AG09319 (cell line): ENCODE data around the gene CTNS.

Experiments
- DNase-seq: peaks from one replicate; pipeline ENCODE4 v3.0.0-alpha.2; 2010; ENCODE audit warnings: low read depth; ENCODE audit errors: extremely low read depth
- TF ChIP-seq, protein P1 (sequence below): IDR thresholded peaks from 2 replicates; pipeline ENCODE4 v1.5.1; 2011; ENCODE audit warnings: low read depth, mild to moderate bottlenecking, inconsistent platforms, low read length, moderate library complexity

Gene CTNS

GRCh38 chr17:3708366-3708765 is 71.8 kb downstream of the CTNS start:
- TF ChIP-seq, protein P1, sequence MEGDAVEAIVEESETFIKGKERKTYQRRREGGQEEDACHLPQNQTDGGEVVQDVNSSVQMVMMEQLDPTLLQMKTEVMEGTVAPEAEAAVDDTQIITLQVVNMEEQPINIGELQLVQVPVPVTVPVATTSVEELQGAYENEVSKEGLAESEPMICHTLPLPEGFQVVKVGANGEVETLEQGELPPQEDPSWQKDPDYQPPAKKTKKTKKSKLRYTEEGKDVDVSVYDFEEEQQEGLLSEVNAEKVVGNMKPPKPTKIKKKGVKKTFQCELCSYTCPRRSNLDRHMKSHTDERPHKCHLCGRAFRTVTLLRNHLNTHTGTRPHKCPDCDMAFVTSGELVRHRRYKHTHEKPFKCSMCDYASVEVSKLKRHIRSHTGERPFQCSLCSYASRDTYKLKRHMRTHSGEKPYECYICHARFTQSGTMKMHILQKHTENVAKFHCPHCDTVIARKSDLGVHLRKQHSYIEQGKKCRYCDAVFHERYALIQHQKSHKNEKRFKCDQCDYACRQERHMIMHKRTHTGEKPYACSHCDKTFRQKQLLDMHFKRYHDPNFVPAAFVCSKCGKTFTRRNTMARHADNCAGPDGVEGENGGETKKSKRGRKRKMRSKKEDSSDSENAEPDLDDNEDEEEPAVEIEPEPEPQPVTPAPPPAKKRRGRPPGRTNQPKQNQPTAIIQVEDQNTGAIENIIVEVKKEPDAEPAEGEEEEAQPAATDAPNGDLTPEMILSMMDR: no peak
- DNase-seq: no peak

DNA sequence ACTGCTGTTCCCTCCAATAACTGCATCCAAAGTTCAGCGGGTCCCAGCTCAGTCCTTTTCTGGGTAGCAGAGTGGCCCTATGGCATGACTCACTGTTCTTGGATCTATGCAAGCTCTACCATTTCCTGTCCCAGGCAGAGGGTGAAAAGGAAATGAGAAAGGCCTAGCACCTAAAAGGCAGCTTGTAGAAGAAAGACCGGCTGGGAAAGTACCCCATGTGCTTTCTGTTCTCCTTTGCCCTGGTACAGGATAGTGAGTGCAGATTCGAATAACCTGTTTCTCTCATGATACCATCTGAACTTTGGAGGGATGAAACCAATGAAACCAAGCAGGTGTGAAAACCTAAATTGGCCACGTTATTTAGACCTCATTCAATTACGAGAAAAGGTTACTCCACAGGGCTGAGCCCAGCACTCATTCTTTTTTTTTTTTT is 74.4 kb downstream of the CTNS start:
- TF ChIP-seq, protein P1: no peak
- no peak for DNase-seq
